GM12872 (cell line): ENCODE data around the gene CIBAR2.

Source experiments
- TF ChIP-seq, protein P1 (sequence below): IDR thresholded peaks from 3 replicates; pipeline ENCODE4 v1.5.1; 2011; ENCODE audit warnings: low read depth, mild to moderate bottlenecking, low read length, moderate library complexity; ENCODE audit not compliant: insufficient read depth

The CIBAR2 gene

DNA sequence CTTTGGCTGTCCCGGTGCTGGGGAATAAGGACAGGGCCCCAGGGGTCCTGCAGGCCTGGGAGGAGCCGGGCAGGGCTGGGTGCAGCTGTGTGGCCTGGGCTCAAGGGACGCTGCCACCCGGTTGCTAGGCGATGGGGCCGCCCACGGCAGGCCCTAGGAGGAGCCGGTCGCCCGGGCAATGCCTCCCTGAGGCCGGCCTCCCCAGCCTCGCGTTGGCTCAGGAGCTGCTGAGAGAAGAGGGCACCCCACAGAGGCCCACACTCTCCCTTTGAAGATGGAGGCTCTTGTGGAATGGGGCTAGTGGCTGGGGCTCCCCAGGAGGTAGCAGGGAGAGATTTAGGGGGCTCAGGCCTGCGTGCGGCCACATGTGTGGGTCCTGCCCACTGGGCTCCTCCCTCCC is at the start of gene CIBAR2:
CIBAR2 (minus strand) TSS at position 109 of the 400 bp plus-strand sequence. CDS start 120 bp downstream, outside the sequence.
- TF ChIP-seq, protein P1, sequence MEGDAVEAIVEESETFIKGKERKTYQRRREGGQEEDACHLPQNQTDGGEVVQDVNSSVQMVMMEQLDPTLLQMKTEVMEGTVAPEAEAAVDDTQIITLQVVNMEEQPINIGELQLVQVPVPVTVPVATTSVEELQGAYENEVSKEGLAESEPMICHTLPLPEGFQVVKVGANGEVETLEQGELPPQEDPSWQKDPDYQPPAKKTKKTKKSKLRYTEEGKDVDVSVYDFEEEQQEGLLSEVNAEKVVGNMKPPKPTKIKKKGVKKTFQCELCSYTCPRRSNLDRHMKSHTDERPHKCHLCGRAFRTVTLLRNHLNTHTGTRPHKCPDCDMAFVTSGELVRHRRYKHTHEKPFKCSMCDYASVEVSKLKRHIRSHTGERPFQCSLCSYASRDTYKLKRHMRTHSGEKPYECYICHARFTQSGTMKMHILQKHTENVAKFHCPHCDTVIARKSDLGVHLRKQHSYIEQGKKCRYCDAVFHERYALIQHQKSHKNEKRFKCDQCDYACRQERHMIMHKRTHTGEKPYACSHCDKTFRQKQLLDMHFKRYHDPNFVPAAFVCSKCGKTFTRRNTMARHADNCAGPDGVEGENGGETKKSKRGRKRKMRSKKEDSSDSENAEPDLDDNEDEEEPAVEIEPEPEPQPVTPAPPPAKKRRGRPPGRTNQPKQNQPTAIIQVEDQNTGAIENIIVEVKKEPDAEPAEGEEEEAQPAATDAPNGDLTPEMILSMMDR = no peak

DNA sequence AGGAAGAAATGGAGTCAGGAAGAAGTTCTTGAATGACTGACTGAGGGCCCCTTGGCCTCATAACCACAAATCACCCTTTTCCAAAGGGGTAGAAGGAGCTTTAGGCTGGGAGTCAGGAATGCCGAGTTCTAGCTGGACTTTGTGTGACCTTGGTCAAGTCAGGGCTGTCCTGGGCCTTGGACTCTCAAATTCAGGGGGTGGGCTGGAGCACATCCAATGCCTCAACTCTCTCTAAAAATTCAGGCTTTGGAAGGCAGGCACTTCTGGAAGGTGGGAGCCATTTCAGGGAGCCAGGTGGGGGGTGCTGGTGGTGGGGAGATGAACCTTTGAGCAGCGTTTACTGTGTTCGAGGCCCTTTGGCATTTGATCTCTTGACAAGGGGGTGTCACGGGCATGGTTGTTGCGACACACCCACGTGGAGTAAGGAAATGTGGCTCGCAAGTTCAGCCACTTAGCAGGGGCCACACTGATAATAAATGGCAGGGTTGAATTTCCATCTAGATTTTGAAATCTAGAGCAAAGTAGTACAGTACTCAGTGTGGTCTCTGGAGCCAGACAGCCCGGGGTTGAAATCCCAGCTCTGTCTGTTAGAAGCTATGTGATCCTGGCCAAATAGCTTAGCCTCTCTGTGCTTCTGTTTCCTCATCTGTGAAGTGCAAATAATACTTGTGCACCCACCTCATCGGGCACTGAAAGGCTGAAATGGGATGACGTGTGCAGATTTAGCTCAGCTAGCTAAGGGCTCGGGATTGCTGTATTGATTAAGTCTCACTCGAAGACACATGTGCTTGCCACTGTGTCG is 47.1 kb upstream of the CIBAR2 start:
- TF ChIP-seq, protein P1 = no peak

DNA sequence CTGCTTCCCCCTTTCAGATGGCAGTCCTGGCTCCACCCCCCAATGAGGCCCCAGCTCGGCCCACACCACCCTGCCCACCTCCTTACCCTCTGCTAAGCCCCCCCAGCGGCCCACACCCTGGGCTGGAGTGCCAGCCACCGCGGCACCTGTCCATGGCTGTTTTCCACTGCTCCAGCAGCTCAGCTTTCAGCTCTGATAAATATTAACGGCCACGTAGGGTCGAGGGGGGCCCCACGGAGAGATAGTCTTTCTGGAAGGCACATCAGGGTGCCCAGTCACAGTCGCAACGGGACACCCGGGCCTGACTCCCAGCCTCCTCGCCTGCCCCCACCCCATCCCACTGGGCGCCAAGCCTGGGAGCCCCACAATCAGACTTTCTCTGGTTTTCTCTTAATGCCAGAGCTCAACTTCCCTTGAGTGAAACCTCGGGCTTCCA is 46.5 kb upstream of the CIBAR2 start:
- TF ChIP-seq, protein P1 = no peak

DNA sequence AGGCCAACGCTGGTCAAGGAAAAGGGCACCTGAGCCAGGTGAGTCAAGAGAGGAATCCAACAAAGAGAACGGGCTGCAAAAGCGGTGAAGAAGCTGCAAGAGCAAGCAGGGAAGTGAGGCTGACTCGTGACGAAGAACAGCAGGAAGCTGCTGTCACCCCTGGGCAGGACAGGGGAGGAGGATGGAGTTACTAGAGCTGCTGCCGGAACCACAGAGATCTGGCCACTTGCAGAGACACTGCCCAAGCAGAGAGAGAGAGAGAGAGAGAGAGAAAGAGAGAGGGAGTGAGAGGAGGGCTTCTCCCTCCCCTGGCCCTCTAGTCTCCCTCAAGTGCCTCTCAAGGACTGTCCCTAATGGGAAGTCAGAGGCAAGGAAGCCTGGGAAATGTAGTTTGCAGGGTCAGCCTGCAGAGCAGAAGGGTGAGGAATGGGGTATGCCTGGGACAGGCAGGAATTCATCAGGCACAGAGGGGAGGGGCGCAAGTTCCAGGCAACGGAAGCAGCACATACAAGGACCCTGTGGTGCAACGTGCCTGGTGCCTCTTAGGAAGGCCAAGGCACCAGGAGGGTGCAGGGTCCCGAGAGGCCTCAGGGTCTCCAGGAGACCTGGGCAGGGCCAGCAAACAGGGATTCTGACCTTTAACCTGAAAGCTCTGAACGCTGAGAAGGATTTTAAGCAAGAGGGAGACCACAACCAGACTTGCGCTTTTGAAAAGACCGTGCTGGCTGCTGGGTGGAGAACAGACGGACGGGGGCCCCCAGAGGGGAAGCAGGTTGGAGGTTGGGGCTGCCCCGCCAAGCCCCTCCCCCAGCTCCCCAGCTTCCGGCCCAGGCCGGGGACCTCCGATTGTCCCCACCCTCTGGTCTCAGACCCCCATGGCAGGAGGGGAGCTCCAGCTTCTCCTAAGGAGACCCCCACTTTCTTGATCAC is 45.8 kb upstream of the CIBAR2 start:
- TF ChIP-seq, protein P1 = no peak

DNA sequence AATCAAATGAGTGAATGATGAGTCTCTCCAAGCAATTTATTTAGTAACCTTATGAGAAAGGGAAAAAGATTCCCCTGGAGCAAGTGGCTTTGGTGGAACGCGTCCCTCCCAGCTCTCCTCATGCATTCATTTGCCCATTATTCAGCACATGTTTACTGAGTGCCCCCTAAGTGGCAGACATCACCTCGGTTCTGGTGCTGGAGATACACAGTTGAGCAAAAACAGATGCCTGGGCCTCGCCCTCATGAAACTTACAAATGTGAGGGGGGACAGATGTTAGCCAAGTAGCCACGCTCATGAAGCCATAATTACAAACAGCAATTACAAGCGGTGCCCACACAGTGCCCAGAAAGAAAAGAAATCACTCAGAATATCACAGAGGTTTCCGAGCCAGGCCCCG is 45.1 kb upstream of the CIBAR2 start:
- TF ChIP-seq, protein P1 = no peak

DNA sequence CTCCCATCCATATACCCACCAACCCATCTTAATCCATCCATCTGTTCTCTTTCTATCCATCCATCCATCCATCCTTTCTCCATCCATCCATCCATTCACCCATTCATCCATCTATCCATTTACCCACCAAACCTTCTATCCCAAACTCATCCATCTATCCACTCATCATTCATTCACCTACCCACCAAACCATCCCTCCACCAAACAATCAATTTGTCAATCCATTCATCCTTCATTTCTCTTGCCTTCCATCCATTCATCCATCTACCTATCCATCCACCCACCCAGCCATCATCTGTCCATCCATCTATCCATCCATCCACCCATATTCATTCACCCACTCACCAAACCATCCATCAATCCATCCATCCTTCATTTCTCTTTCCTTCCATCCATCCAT is 44.6 kb upstream of the CIBAR2 start:
- TF ChIP-seq, protein P1 = no peak

DNA sequence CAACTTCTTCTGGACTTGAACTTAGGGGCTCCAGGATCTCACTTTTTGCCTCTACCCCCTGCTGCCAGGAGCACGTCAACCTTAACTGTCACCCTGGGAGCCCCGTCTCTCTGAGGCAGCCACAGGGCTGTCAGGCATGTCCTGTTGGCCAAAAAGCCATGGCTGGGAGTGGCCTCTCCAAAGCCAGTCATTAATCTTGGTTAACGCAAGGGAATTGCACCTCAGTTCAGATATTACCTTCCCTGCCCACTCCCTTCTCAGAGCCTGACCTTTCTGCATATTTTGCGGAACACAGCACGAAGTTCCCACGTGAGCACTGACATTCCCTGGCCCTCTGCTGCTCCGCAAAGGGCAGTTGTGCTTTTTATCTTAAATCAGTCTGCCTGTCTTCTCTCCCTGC is 44.2 kb upstream of the CIBAR2 start:
- TF ChIP-seq, protein P1 = no peak
